AML-193 (cell line): Measurements from ENCODE around the gene PRMT6.
"Not testable (repeated sequence)": the region's sequence is repeated elsewhere in the genome, so short reads cannot be mapped to it uniquely, and the experiment has no call there.

Source experiments
- DNase-seq, 2 experiments: peaks; one replicate each; lab custom pipeline; 2025; lab: John Stamatoyannopoulos, UW

The PRMT6 gene

GRCh38 chr1:107093395-107093794 is 36.9 kb downstream of the PRMT6 start:
- not testable (repeated sequence) for DNase-seq

GRCh38 chr1:107095647-107096046 is 39.2 kb downstream of the PRMT6 start:
- no peak for DNase-seq

- no peak for DNase-seq
Measured at GRCh38 chr1:107096690-107097089, 40.2 kb downstream of the PRMT6 start.

- no peak for DNase-seq
Measured at GRCh38 chr1:107098961-107099360, 42.5 kb downstream of the PRMT6 start.

- no peak for DNase-seq
Measured at GRCh38 chr1:107100331-107100984, 44.0 kb downstream of the PRMT6 start.

- DNase-seq: no peak
Measured at GRCh38 chr1:107105914-107106313, 49.4 kb downstream of the PRMT6 start.
